AG08396 (cell line): Measurements from ENCODE around the gene HAUS6.
"Not testable (repeated sequence)": the region's sequence is repeated elsewhere in the genome, so short reads cannot be mapped to it uniquely, and the experiment has no call there.

Source experiments
- DNase-seq: peaks from one replicate; pipeline ENCODE4 v3.0.0; 2012; ENCODE audit warnings: low spot score, mixed read lengths

The HAUS6 gene

DNA sequence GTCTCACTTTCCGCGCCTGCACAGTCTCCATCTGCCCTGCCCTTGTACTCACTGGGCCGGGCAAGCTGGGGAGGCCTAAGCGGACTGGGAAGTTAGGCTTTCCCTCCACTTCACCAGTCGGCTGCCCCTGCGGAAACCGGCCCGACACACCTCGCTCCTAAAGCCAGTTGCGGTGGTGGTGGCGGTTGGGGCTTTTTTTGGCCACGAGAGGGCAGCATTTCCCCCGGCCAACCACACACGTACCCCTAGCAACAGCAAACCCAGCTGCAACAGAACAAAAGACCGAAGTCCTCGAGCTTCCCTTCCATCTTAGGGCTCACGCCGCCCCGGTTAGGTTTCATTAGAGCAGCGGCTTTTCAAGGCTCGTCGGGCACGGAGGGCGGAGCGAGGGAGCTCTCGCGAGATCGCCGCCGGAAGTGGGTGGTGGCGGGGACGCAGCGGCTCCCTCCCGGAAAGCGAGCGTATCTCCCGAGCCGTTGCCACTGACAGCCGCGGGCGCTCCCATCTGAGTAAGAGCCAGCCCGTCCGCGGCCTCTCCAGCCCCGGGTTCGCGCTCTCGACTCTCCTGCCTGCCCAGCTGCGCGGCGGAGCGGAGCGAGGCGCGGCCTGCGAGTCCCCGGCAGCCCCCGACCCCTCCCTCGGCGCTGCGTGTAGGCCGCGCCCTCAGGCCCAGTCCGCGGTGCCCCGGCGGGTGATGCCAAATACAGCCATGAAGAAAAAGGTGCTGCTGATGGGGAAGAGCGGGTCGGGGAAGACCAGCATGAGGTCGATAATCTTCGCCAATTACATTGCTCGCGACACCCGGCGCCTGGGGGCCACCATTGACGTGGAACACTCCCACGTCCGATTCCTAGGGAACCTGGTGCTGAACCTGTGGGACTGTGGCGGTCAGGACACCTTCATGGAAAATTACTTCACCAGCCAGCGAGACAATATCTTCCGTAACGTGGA lies 53.5 kb downstream of the HAUS6 start, which contains the start of gene RRAGA:
Gene RRAGA, plus strand, starts transcription at position 462 of the 951 bp plus-strand sequence. Its CDS starts 233 bp downstream, at position 695.
- DNase-seq, result peak; percentile 97

DNA sequence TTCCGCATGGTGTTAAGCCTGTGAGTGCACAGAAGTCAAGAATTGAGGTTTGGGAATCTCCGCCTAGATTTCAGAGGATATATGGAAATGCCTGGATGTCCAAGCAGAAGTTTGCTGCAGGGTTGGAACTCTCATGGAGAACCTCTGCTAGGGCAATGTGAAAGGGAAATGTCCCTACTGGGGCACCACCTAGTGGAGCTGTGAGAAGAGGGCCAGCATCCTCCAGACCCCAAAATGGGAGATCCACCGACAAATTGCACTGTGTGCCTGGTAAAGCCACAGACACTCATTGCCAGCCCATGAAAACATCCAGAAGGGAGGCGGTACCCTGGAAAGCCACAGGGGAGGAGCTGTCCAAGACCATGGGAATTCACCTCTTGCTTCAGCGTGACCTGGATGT lies 66.1 kb downstream of the HAUS6 start:
- DNase-seq, result no peak

DNA sequence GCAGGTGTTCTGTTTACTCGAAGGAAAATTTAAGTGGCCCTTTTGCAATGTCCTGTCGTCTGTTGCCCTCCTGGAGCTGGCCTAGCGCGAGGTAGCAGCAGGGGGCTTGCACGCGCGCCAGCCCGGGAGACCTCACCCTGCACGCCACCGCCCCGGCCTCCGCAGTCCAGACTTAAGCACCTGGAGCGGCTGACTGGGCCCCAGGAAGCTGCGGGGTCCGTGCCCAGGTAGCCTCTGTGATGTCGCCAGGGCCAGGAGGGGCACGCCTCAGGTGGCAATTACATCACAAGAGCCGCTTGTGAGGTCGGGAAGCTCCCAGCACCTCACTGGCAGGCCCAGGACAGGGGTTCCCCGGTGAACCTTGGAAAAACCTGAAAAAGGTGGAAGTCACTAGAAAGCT lies 69.7 kb downstream of the HAUS6 start, which contains the start of gene SAXO1:
Gene SAXO1, minus strand, starts transcription at position 195 of the 400 bp plus-strand sequence. CDS start 301 bp downstream, outside the sequence.
- no peak for DNase-seq

DNA sequence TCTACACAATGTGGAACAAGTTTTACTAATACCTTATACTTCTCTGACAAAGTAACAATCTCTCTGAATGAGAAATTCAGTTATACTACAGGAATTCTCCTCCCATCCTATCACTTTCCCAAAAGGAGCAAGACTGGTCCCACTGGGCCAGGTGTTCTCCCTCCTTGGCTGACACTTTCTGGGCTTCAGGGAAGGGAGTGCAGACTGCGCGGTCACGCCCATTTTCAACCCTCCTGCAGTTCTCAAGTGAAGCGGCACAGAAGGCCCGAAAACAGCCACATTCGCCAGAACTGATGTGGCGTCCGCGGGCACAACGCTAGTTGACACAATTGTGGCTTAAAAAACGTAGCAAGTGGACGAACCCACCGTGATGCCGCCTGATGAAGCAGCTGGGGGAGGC lies 70.3 kb downstream of the HAUS6 start:
- DNase-seq, result no peak

DNA sequence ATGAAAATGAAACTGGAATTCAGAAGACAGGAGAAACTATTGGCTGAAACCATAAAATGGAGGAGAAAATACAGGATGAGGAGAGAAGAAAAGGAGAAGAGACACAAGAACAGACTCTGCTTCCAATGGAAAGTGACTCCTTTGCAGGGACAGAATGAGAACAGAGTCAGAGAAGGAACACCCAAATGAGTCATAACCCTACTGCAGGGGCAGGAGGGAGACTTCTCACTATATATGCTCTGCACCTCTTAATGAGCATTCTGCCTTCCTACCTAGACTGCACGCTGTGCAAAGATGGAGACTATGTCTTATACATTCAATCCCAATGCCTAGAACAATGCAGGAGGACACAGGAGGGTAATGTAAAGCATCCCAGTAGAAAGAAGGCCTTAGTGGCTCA lies 71.8 kb downstream of the HAUS6 start:
- DNase-seq, result peak; percentile 36

DNA sequence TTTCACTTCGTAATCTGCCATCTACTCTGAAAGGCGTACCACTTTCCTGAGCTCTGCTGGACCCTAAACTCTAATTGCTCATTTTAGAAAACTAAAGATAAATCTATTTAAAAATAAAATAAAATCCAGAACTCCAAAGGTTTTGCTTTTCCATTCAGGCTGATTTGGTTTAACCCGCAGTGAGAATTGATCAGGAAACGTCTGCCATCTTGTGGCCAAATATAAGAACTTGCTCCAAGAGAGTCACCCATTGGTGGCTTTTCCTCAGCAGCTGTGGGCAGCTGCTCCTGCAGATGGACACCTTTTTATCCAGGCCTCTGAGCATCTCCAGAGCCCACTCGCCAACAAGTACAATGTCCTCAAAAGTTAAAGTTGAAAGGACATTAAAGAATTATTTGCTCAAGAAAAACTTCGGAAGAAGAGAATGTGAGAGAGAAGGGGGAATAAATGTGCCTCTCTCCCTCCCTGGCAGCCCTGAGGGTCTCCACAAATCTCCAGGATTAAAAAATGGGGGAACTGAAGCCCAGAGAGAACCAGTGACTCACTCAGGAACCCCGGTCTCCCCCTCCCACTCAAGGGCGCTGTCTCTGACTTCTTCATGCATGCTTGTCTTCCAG lies 73.8 kb downstream of the HAUS6 start:
- DNase-seq, result peak; percentile 84

DNA sequence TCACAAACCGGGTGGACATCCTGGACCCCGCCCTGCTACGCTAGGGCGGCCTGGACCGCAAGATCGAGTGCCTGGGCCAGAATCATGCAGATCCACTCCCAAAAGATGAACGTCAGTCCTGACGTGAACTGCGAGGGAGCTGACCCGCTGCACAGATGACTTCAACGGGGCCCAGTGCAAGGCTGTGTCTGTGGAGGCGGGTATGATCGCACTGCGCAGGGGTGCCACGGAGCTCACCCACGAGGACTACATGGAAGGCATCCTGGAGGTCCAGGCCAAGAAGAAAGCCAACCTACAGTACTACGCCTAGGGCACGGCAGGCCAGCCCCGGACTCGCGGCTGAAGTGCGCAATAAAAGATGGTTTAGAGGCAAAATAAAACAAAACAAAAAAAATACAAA lies 74.9 kb downstream of the HAUS6 start:
- no peak for DNase-seq

DNA sequence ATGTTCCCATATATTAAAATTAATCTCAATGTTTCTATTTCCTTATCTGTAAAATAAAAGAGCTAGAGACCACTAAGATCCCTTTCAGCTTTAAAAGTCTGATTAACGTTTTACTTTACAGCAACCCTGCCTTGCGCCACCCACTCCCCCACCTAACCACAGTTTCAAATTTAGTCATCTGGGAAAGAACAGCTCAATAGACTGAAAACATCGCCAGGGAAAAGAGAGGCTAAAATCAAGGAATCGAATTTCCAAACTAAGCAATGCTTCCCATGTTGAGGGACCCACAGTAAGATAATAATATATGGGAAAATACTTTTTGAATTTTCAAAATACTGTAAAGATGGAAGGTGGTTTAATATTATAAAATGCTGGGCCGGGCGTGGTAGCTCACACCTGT lies 76.3 kb downstream of the HAUS6 start:
- DNase-seq, result no peak

DNA sequence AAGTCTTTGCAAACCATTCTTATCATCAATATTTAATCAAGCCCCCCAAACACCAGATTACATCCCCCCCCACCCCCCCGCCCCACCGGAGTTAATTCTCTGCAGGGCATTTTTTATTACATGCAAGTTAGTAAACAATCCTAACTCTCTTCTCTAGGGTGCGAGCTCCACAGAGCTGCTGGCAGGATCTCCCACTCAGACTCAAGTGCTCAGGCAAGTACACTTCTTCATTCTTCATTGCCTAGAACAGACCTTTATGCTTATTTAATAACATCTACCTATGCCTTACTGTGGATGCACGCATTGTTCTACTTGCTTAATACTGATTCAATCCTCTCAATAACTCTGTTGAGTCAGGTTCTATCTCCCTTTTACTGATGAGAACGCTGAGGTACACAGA lies 79.6 kb downstream of the HAUS6 start:
- DNase-seq, result no peak

DNA sequence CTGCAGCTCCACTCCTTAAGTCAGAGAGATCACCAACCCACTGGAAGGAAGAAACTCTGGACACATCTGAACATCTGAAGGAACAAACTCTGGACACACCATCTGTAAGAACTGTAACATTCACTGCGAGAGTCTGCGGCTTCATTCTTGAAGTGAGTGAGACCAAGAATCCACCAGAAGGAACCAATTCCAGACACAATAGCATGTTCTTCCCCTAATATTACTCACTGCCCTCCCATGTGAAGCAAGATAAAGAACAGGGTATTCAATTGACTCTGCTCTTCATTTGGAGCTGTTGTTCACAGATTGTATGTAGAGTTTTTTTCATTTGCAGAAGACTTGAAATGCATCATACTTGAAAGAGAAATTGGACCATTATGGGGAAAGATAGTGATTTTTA lies 80.5 kb downstream of the HAUS6 start:
- no peak for DNase-seq

DNA sequence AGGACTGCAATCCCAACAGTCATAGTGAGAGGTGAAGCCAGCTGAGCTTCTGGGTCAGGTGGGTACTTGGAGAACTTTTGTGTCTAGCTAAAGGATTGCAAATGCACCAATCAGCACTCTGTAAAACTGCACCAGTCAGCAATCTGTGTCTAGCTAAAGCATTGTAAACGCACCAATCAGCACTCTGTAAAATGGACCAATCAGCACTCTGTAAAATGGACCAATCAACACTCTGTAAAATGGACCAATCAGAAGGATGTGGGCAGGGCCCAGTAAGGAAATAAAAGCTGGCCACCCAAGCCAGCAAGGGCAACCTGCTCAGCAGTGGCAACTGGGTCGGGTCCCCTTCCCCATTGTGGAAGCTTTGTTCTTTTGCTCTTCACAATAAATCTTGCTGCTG lies 81.1 kb downstream of the HAUS6 start:
- DNase-seq, result not testable (repeated sequence)

DNA sequence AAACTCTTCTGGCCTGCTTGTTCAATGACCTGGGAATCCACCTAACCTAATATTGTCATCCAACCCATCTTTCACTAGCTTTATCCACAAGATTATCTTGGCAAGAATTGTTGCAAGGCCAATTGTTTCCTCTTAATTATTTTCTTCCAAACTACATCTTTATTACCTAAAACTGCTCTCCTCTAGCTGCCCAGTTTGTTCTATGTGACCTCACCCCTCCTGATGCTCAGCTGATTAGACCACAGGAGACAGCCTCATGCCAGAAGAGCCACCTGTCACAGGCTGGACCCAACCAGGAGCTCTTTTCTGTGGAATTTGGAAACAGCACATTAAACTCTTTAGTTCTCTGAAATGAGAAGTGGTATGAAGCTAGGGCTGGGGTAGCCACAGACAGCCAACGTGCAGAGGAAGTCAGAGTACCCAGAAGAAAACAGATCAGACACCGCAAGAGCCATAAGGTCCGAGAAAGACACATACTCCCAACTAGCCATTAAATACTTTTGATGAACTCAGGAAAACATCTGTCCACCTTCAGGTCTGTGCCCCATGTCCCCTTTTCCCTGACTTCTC lies 81.7 kb downstream of the HAUS6 start:
- no peak for DNase-seq

DNA sequence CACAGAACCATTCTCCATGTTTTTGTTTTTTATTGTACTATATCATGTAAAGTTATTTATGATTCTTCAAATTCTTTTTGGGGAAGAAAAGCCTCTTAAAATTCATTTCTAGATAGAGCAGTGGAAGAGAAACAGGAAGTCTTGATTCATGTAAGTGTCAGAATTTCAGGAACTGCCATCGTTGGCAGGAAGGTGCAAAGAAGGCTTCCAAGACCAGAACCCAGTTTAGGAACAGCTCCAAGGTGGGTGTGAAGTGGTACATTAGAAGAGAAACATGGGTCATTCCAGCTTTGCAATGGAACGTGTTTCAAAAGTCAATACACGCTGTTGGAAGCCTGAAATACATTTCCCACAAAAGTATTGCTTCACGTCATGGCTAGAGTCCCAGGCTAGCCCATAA lies 84.5 kb downstream of the HAUS6 start:
- no peak for DNase-seq

DNA sequence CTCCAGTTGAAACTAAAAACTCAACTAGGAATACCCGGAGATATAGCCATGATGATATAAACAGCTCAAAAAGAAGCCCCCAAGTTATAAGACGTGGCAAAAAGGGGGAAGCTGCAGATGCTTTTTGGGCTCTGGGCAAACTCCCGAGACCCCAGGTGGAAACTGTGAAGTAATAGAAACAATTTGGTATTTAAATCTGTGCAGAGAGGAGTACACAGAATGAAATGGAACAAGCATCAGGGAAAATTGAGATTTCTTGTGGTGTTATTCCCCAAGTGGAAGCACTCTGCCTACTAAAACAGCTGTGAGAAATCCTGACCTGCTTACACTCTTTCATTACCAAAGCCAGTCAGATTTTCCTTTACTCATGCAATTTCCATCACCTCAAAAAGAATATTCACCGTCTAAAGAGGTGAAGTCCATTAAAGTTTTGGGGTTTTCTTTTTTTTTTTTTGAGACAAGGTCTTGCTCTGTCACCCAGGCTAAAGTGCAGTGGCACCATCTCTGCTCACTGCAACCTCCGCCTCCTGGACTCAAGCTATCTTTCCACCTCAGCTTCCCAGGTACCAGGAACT lies 93.2 kb downstream of the HAUS6 start:
- DNase-seq, result no peak
